Neural cell (in vitro differentiated cells): ENCODE data around the gene TRIM66. TPM values are rescaled to one million over a fixed set of nuclear protein-coding genes. Genes with fewer than 3 reads are reported as not detected.

Source experiments
- H2AFZ ChIP-seq: fragments of 200-600, 300-800 bp; sonication (generic), shearing (Covaris generic); 2 replicates; pipeline ENCODE4 v1.6.0; 2014; ENCODE audit warnings: low read depth, mild to moderate bottlenecking, antibody characterized with exemption, low read length, moderate library complexity
- H3F3A ChIP-seq: fragments of 200-600 bp; shearing (Covaris generic); 2 replicates; pipeline ENCODE4 v1.6.1; 2016; ENCODE audit warnings: mild to moderate bottlenecking, moderate library complexity, mixed read lengths, antibody characterized with exemption, low read length; ENCODE audit not compliant: insufficient read depth, poor library complexity, severe bottlenecking
- H3K27ac ChIP-seq: fragments of 200-600, 300-800 bp; sonication (generic), shearing (Covaris generic); 2 replicates; pipeline ENCODE4 v1.5.1; 2014; ENCODE audit warnings: mild to moderate bottlenecking, low read length, moderate library complexity
- H3K27me3 ChIP-seq: fragments of 300-800, 200-600 bp; sonication (generic), shearing (Covaris generic); 2 replicates; pipeline ENCODE4 v1.6.0; 2014; ENCODE audit warnings: mild to moderate bottlenecking, low read depth, low read length, moderate library complexity; ENCODE audit not compliant: insufficient read depth
- H3K36me3 ChIP-seq: fragments of 300-800, 200-600 bp; sonication (generic), shearing (Covaris generic); 2 replicates; pipeline ENCODE4 v1.5.1; 2014; ENCODE audit warnings: mild to moderate bottlenecking, antibody characterized with exemption, low read length, moderate library complexity; ENCODE audit not compliant: insufficient read depth
- H3K4me2 ChIP-seq: fragments of 300-800, 200-600 bp; sonication (generic), shearing (Covaris generic); 2 replicates; pipeline ENCODE4 v1.6.0; 2014; ENCODE audit warnings: mild to moderate bottlenecking, low read length
- H3K4me3 ChIP-seq: fragments of 300-800, 200-600 bp; sonication (generic), shearing (Covaris generic); 2 replicates; pipeline ENCODE4 v1.5.1; 2014; ENCODE audit warnings: mild to moderate bottlenecking, low read length, moderate library complexity
- H3K79me2 ChIP-seq: fragments of 200-600 bp; shearing (Covaris generic); replicated peaks from 2 replicates; pipeline ENCODE4 v1.6.0; 2014; ENCODE audit warnings: mild to moderate bottlenecking, low read length, moderate library complexity; ENCODE audit not compliant: insufficient read depth
- H3K9ac ChIP-seq: fragments of 300-800, 200-600 bp; sonication (generic), shearing (Covaris generic); 2 replicates; pipeline ENCODE4 v1.6.1; 2016; ENCODE audit warnings: mild to moderate bottlenecking, low read length, mixed read lengths
- H3K9me2 ChIP-seq: fragments of 200-600 bp; shearing (Covaris generic); 2 replicates; pipeline ENCODE4 v1.6.1; 2016; ENCODE audit warnings: mild to moderate bottlenecking, low read length, mixed read lengths; ENCODE audit not compliant: insufficient read depth
- H3K9me3 ChIP-seq: fragments of 200-600, 300-800 bp; sonication (generic), shearing (Covaris generic); 2 replicates; pipeline ENCODE4 v1.6.1; 2016; ENCODE audit warnings: mild to moderate bottlenecking, mixed run types, low read length, moderate library complexity, mixed read lengths
- H4K20me1 ChIP-seq: fragments of 200-600 bp; shearing (Covaris generic); 2 replicates; pipeline ENCODE4 v1.6.1; 2016; ENCODE audit warnings: mild to moderate bottlenecking, mixed run types; ENCODE audit not compliant: insufficient read depth
- EP300 ChIP-seq: fragments of 450-650 bp; conservative IDR thresholded peaks from 2 replicates; pipeline ENCODE4 v1.6.1; 2014; ENCODE audit warnings: antibody characterized with exemption, mild to moderate bottlenecking, moderate library complexity; ENCODE audit not compliant: poor library complexity, severe bottlenecking
- EZH2 ChIP-seq: fragments of 200-600, 300-800 bp; shearing (Covaris generic), sonication (generic); IDR thresholded peaks from 2 replicates; pipeline ENCODE4 v1.6.1; 2014; ENCODE audit warnings: antibody characterized with exemption, low read length, borderline replicate concordance, mild to moderate bottlenecking; ENCODE audit not compliant: insufficient read depth, poor library complexity, severe bottlenecking
- MXI1 ChIP-seq: fragments of 450-650 bp; conservative IDR thresholded peaks from 2 replicates; pipeline ENCODE4 v1.6.1; 2014; ENCODE audit warnings: antibody characterized with exemption, mild to moderate bottlenecking; ENCODE audit not compliant: poor library complexity, severe bottlenecking
- POLR2AphosphoS5 ChIP-seq: IDR thresholded peaks from 2 replicates; pipeline ENCODE4 v1.6.1; 2012
- RAD21 ChIP-seq: fragments of 450-650 bp; conservative IDR thresholded peaks from 2 replicates; pipeline ENCODE4 v1.6.1; 2014; ENCODE audit warnings: antibody characterized with exemption, mild to moderate bottlenecking, moderate library complexity
- SMC3 ChIP-seq: fragments of 450-650 bp; conservative IDR thresholded peaks from 2 replicates; pipeline ENCODE4 v1.6.1; 2014; ENCODE audit warnings: antibody characterized with exemption, mild to moderate bottlenecking, moderate library complexity; ENCODE audit not compliant: poor library complexity
- TAF1 ChIP-seq: IDR thresholded peaks from 2 replicates; pipeline ENCODE4 v1.6.1; 2012; ENCODE audit warnings: low read depth
- polyA plus RNA-seq: library from polyadenylated mRNA; depleted of rRNA; stranded (reverse); fragments of >200 nt; gene quantifications from 2 replicates; pipeline ENCODE4 v1.2.3, GENCODE V29; 2014
- TF ChIP-seq, protein P1 (sequence below): fragments of 450-650 bp; IDR thresholded peaks from 2 replicates; pipeline ENCODE4 v1.5.1; 2014; ENCODE audit warnings: antibody characterized with exemption, mild to moderate bottlenecking, moderate library complexity; ENCODE audit not compliant: poor library complexity, severe bottlenecking
- TF ChIP-seq, protein P2 (sequence below): IDR thresholded peaks from 2 replicates; pipeline ENCODE4 v1.6.1; 2012; ENCODE audit warnings: borderline replicate concordance

TRIM66 gene
- polyA plus RNA-seq, 1 donor from 2014 or later, result 0.82 TPM

DNA sequence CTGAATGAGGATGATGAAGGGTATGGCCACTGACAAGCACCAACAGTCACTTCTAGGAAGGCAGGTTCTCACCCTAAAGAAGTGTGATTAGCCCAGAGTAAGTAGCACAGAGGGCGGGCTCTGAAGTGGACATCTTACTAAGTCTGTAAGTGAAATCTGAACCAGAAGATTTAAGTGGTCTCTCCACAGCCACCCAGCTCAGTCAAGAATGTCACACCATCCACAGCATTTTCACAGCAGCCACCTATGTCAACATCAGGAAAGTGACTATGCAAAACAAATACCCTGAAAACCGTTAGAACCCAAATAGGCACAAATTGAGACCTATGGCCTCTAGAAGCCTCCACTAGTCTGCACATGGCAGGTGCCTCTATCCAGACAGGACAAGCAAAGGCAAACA lies 65.4 kb downstream of the TRIM66 start:
- no peak overlapping the region for H3K4me3 ChIP-seq
- no peaks in the 10 kb centered on the region for H3F3A ChIP-seq
- H3K27me3 ChIP-seq, result no peaks in the 10 kb centered on the region
- H3K9me3 ChIP-seq, result no peaks in the 10 kb centered on the region
- H3K79me2 ChIP-seq, result no peaks in the 10 kb centered on the region
- H3K27ac ChIP-seq, result no peak overlapping the region
- TF ChIP-seq SMC3, result no peak
- TF ChIP-seq MXI1, result no peak
- no peak for TF ChIP-seq TAF1
- TF ChIP-seq, protein P1, sequence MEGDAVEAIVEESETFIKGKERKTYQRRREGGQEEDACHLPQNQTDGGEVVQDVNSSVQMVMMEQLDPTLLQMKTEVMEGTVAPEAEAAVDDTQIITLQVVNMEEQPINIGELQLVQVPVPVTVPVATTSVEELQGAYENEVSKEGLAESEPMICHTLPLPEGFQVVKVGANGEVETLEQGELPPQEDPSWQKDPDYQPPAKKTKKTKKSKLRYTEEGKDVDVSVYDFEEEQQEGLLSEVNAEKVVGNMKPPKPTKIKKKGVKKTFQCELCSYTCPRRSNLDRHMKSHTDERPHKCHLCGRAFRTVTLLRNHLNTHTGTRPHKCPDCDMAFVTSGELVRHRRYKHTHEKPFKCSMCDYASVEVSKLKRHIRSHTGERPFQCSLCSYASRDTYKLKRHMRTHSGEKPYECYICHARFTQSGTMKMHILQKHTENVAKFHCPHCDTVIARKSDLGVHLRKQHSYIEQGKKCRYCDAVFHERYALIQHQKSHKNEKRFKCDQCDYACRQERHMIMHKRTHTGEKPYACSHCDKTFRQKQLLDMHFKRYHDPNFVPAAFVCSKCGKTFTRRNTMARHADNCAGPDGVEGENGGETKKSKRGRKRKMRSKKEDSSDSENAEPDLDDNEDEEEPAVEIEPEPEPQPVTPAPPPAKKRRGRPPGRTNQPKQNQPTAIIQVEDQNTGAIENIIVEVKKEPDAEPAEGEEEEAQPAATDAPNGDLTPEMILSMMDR, result no peak
- TF ChIP-seq EZH2, result no peak
- TF ChIP-seq RAD21, result no peak
- TF ChIP-seq, protein P2, sequence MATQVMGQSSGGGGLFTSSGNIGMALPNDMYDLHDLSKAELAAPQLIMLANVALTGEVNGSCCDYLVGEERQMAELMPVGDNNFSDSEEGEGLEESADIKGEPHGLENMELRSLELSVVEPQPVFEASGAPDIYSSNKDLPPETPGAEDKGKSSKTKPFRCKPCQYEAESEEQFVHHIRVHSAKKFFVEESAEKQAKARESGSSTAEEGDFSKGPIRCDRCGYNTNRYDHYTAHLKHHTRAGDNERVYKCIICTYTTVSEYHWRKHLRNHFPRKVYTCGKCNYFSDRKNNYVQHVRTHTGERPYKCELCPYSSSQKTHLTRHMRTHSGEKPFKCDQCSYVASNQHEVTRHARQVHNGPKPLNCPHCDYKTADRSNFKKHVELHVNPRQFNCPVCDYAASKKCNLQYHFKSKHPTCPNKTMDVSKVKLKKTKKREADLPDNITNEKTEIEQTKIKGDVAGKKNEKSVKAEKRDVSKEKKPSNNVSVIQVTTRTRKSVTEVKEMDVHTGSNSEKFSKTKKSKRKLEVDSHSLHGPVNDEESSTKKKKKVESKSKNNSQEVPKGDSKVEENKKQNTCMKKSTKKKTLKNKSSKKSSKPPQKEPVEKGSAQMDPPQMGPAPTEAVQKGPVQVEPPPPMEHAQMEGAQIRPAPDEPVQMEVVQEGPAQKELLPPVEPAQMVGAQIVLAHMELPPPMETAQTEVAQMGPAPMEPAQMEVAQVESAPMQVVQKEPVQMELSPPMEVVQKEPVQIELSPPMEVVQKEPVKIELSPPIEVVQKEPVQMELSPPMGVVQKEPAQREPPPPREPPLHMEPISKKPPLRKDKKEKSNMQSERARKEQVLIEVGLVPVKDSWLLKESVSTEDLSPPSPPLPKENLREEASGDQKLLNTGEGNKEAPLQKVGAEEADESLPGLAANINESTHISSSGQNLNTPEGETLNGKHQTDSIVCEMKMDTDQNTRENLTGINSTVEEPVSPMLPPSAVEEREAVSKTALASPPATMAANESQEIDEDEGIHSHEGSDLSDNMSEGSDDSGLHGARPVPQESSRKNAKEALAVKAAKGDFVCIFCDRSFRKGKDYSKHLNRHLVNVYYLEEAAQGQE, result no peak
- no peak for TF ChIP-seq POLR2AphosphoS5
- no peak for TF ChIP-seq EP300
- H2AFZ ChIP-seq, result no peak overlapping the region
- no peak overlapping the region for H3K4me2 ChIP-seq
- no peaks in the 10 kb centered on the region for H3K9me2 ChIP-seq
- no peaks in the 10 kb centered on the region for H4K20me1 ChIP-seq
- H3K36me3 ChIP-seq, result no peaks in the 10 kb centered on the region
- H3K9ac ChIP-seq, result no peak overlapping the region

DNA sequence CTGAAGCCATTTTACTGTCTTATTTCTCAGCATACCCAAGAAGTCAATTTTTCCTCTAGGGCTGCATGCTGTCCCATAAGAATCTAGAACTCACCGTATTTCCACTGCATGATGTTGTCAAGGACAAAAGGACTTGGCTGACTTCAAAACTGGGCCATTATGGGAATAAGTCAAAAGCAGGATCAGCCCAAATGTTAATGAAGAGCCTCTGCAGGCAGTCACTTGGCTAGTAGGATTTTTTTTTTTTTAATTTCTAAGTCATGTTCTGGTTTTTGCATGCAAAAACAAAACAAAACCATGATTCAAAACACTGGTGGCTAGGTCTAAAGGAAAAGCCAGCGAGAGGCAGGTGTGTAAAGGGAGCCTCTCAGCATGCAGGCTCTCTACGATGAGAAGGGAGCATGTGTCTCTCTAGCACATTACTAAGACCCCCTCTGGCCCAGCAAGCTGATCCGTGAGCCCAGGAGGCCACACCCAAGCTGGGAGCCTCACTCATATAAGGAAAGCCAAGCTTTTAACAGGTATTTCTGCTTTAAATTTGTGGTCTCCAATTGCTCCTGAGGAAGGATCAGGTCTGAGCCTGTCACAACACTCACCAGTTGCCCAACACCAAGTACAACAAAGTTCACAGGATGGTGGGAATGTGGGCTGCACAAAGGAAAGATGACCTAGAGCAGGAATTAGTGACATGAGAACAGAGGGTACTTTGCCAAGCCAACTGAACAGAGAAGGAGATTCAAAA lies 67.0 kb downstream of the TRIM66 start:
- no peaks in the 10 kb centered on the region for H3K9me2 ChIP-seq
- no peak overlapping the region for H2AFZ ChIP-seq
- TF ChIP-seq RAD21 (no peak), MXI1 (no peak), EP300 (no peak), POLR2AphosphoS5 (no peak), EZH2 (no peak), TAF1 (no peak), SMC3 (no peak)
- TF ChIP-seq, protein P2, result no peak
- TF ChIP-seq, protein P1, result no peak
- H3K9me3 ChIP-seq, result no peaks in the 10 kb centered on the region
- no peak overlapping the region for H3K4me3 ChIP-seq
- H3K79me2 ChIP-seq, result no peaks in the 10 kb centered on the region
- no peaks in the 10 kb centered on the region for H3F3A ChIP-seq
- H3K27me3 ChIP-seq, result no peaks in the 10 kb centered on the region
- H3K4me2 ChIP-seq, result no peak overlapping the region
- no peak overlapping the region for H3K9ac ChIP-seq
- H3K36me3 ChIP-seq, result no peaks in the 10 kb centered on the region
- no peaks in the 10 kb centered on the region for H4K20me1 ChIP-seq
- H3K27ac ChIP-seq, result no peak overlapping the region
